Heart right ventricle (tissue), 16 donors: ENCODE results near the gene PAX5. TPM values are rescaled to one million over a fixed set of nuclear protein-coding genes. Genes with fewer than 3 reads are reported as not detected.

Experiments
- ATAC-seq, 8 donors: fragments of 200-7000 bp; cut with Tn5 transposase; one replicate each; pipeline ENCODE4 v1.9.1; 2020; ENCODE audit warnings: mild to moderate bottlenecking in 8 of 8, moderate library complexity in 8 of 8, moderate number of reproducible peaks in 1 of 8
- DNase-seq, 2 donors: peaks; one replicate each; pipeline ENCODE4 v3.0.0-alpha.2; 2020
- H3K27ac ChIP-seq, 10 donors: fragments of 200-600 bp; sonication (generic) in 2 of 10; one replicate each; pipeline versions ENCODE4 v1.5.0 to v1.8.0; 2020 to 2022; ENCODE audit warnings: mild to moderate bottlenecking in 3 of 10
- H3K27me3 ChIP-seq, 7 donors: fragments of 200-600 bp; one replicate each; pipeline ENCODE4 v1.8.0; 2021 to 2022; ENCODE audit warnings: mild to moderate bottlenecking in 2 of 7
- H3K36me3 ChIP-seq, 9 donors: fragments of 200-600 bp; sonication (generic) in 1 of 9; one replicate each; pipeline versions ENCODE4 v1.5.0 to v1.8.0; 2020 to 2022; ENCODE audit warnings: mild to moderate bottlenecking in 2 of 9
- H3K4me1 ChIP-seq, 9 donors: fragments of 200-600 bp; sonication (generic) in 1 of 9; one replicate each; pipeline versions ENCODE4 v1.5.0 to v1.8.0; 2020 to 2022; ENCODE audit warnings: mild to moderate bottlenecking in 4 of 9
- H3K4me3 ChIP-seq, 10 donors: fragments of 200-600 bp; sonication (generic) in 2 of 10; one replicate each; pipeline versions ENCODE4 v1.5.0 to v1.8.0; 2020 to 2022; ENCODE audit warnings: mild to moderate bottlenecking in 7 of 10, moderate library complexity in 2 of 10
- H3K9me3 ChIP-seq, 11 donors: fragments of 200-600 bp in 10 of 11; sonication (generic) in 2 of 11; one replicate each; pipeline versions ENCODE4 v1.5.0 to v1.8.0; 2013 to 2022; ENCODE audit warnings: mild to moderate bottlenecking in 2 of 11, control low read depth in 1 of 11, moderate library complexity in 1 of 11
- WGBS, 2 donors: extraction: QIAGEN DNeasy Blood & Tissue Kit; methylation state at CpG; one replicate each; pipeline ENCODE4 v1.1.7; 2013; ENCODE audit warnings: inconsistent platforms in 1 of 2; 5-methylcytosine and 5-hydroxymethylcytosine counted together
- intact Hi-C, 10 donors: fragments of 100-400 bp; cut with DNase I; formaldehyde crosslinking; loops; one replicate each; pipeline versions ENCODE4 v1.11.1 to v1.14.2; 2022
- polyA plus RNA-seq, 2 donors: library from polyadenylated mRNA; stranded (reverse); fragments of 200-250 nt; gene quantifications; one replicate each; pipeline ENCODE4 v1.2.3, GENCODE V29; 2013
- total RNA-seq, 10 donors: library from RNA; stranded (reverse); fragmentation: NEBNext Ultra II Directional in 3 of 10; extraction: Animal tissue kit (Norgen Biotek cat#: 25700) in 3 of 10; gene quantifications; one replicate each; pipeline versions ENCODE4 v1.2.1 to v1.2.4, GENCODE V29; 2021 to 2023
- TF ChIP-seq, protein P1 (sequence below), 9 donors: fragments of 200-600 bp; sonication (generic) in 2 of 9; IDR thresholded peaks; one replicate each; pipeline versions ENCODE4 v1.5.0 to v1.8.0; 2021 to 2022; ENCODE audit warnings: antibody characterized with exemption in 9 of 9, mild to moderate bottlenecking in 5 of 9, moderate library complexity in 1 of 9
- donor health status: Arrhythmogenic right ventricular cardiomyopathy.
- donor health status: ischemic (EF 13 %, LVEDD 7.1; RV severe dilation, severe dysfunction).
- donor health status: healthy with polysubstance abuse.
- donor health status: DM: no; HTN: yes; CAD: no.
- donor health status: DM: no; HTN: no; CAD: no.
- donor health status: ischemic (EF 25% LVEDD 6.9; RV normal size, moderate dysfunction).
- donor health status: ischemic (EF 25% LVEDD 5.7; RV mildly dilated, moderate dysfunction).
- donor health status: healthy.
- donor health status: DM: yes; HTN: yes; CAD: no.
- donor health status: Ischemic cardiomyopathy.
- donor health status: ischemic (EF 35%, LVEDD 5.7; RV mildly dilated, moderate dysfunction).
- donor health status: nonischemic (EF 11% LVEDD 7.7; RV severe dilation, severe dysfunction).
- donor health status: DM: yes; HTN: yes; CAD: no.
- donor health status: PGD.
- donor health status: ischemic (EF 29% LVEDD 5.4; RV normal size, mild dysfunction).
- donor health status: nonischemic (EF 23%, LVEDD 6.1; RV moderate dilation, normal function).

PAX5 gene
- total and polyA plus RNA-seq, 12 donors, result under 0.01 to 0.09 TPM; not detected in 10

DNA sequence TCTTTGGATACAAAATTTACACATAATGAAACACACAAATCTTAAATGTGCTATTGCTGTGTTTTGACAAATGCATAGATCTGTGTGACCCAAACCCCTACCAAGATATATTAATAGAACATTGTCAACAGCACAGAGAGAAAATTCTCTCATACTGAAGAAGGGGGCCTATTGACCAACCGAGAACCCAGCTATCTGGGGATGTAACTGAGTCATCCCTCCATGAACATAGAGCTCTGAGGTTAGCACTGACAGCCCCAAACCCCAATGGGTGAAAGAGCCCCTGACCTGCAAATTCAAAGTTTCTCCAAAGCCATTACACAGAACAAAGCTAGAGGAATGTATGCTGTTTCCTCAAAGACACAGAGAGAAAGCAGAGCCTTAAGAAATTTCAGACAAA is 180.8 kb downstream of the PAX5 start:
- peaks cover 0 to 71% (median 44%) of the 10 kb centered on the region in 7 donors for H3K27me3 ChIP-seq
- ATAC-seq, result no peak

DNA sequence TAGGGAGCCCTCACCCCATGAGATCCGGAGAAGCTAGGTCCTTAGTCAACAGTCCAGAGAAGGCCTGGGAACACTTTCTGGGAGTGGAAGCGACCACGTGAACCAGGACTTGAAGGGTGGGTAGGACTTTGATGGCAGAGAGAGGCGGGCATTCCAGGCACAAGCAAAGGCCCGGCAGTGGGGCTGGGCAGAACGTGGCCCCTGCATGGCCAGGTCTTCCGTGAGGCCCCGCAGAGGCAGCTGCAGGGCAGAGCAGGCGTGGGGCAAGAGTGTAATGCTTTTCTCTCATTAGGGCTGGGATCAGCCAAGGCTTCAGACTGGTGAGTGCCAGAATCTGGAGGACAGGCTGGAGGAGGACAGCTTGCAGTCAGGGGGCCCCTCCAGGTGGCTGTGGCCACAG is 184.1 kb downstream of the PAX5 start:
- H3K4me3 ChIP-seq, result no peak overlapping the region
- 79 to 82% methylated on average over 9 of the region's 9 CpGs for WGBS, 2 donors
- H3K27ac ChIP-seq, result no peak overlapping the region
- TF ChIP-seq, protein P1, sequence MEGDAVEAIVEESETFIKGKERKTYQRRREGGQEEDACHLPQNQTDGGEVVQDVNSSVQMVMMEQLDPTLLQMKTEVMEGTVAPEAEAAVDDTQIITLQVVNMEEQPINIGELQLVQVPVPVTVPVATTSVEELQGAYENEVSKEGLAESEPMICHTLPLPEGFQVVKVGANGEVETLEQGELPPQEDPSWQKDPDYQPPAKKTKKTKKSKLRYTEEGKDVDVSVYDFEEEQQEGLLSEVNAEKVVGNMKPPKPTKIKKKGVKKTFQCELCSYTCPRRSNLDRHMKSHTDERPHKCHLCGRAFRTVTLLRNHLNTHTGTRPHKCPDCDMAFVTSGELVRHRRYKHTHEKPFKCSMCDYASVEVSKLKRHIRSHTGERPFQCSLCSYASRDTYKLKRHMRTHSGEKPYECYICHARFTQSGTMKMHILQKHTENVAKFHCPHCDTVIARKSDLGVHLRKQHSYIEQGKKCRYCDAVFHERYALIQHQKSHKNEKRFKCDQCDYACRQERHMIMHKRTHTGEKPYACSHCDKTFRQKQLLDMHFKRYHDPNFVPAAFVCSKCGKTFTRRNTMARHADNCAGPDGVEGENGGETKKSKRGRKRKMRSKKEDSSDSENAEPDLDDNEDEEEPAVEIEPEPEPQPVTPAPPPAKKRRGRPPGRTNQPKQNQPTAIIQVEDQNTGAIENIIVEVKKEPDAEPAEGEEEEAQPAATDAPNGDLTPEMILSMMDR (IDR thresholded peaks at IDR 0.05), result no peak
- no peaks in the 10 kb centered on the region for H3K36me3 ChIP-seq
- H3K27me3 ChIP-seq, result peaks cover 0 to 71% (median 39%) of the 10 kb centered on the region in 7 donors
- DNase-seq, result no peak
- no peaks in the 10 kb centered on the region for H3K4me1 ChIP-seq
- no peak for ATAC-seq
- intact Hi-C loops, result loop anchor here in 1 of 10 donors (10.0 kb wide), 1 partner anchor 55 kb away; no protein-coding TSS in a partner anchor
- H3K9me3 ChIP-seq, result no peaks in the 10 kb centered on the region

More for the DNA sequence above, 180.8 kb downstream of the PAX5 start:
- H3K9me3 ChIP-seq, result no peaks in the 10 kb centered on the region
- 70 to 73% methylated on average over 1 of the region's 1 CpG for WGBS, 2 donors
- H3K4me3 ChIP-seq, result no peak overlapping the region
- intact Hi-C loops, result no loop called here
- H3K36me3 ChIP-seq, result no peaks in the 10 kb centered on the region
- no peaks in the 10 kb centered on the region for H3K4me1 ChIP-seq
- no peak for DNase-seq
- TF ChIP-seq, protein P1 (IDR thresholded peaks at IDR 0.05), result no peak
- no peak overlapping the region for H3K27ac ChIP-seq

DNA sequence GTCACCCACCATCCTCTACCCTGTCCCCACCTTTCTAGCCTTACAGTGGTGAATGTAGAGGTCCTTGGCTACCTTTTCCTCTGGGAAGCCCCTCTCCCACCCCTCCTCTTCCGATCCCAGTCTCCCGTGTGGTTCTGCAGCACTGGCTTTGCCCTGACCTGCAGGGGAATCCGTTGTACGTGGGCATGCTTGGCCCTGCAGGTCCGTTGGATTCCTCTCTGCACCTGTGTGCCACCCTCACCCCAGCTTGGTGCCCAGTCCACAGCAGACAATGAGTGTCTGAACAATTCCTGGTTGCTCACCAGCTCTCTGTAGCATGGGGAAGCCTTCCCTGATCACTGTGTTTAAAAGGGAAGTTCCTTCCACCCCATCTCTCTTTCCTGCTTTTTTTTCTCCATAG is 185.1 kb downstream of the PAX5 start:
- no peak overlapping the region for H3K4me3 ChIP-seq
- peaks cover 0 to 67% (median 31%) of the 10 kb centered on the region in 7 donors for H3K27me3 ChIP-seq
- TF ChIP-seq, protein P1 (IDR thresholded peaks at IDR 0.05), result no peak
- no peaks in the 10 kb centered on the region for H3K36me3 ChIP-seq
- H3K4me1 ChIP-seq, result no peaks in the 10 kb centered on the region
- intact Hi-C loops, result loop anchor here in 1 of 10 donors (10.0 kb wide), 1 partner anchor 56 kb away; no protein-coding TSS in a partner anchor
- H3K9me3 ChIP-seq, result no peaks in the 10 kb centered on the region
- H3K27ac ChIP-seq, result no peak overlapping the region
- 82 to 88% methylated on average over 5 of the region's 5 CpGs for WGBS, 2 donors
- no peak for DNase-seq
- no peak for ATAC-seq

DNA sequence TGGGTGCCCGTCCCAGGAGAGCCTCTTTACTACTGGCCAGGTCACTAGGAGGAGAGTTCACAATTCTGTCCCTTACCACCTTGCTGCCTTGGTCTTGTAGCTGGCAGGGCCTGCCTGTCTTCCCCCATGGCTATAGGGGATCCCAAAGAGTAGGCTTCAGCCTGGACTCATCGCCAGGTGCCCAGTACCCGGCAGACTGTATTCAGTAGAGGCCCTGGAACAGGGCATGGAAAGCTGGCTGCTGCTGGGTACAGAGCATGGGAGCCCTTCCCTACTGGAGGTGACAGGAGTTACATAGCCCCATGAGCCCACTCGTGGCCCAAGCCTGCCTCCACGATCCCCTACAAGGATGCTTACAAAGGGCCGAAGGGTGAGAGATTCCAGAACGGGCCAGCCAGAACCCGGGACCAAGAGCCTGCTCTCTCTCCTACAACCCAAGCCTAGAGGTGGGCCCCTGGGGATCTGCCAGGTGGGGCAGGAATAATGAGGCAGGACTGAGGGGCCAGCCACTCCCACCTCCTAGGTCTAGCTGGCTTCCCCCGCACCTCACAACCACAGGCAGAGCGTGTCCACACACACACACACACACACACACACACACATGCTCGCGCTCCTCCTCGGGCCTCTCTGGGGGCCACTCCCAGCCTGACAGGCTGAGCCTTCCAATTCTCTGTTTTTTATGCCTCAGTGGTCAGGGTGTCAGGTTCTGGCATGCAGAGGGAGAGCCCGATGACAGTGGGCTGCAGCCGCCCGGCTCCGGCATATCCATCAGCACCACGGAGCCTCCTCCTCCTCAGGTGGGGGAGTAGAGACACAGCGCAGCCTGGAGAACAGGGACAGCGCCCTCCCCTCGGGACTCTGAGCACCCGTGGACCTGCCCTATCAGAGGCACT is 186.0 kb downstream of the PAX5 start:
- WGBS, 2 donors, result 33 to 36% methylated on average over 22 of the region's 22 CpGs
- ATAC-seq (no peak), DNase-seq (no peak)
- Histone ChIP-seq H3K9me3 (no peaks in the 10 kb centered on the region), H3K27me3 (peaks cover 0 to 60% (median 28%) of the 10 kb centered on the region in 7 donors), H3K36me3 (no peaks in the 10 kb centered on the region), H3K4me1 (no peaks in the 10 kb centered on the region), H3K4me3 (no peak overlapping the region), H3K27ac (no peak overlapping the region)
- intact Hi-C loops, result loop anchor here in 1 of 10 donors (10.0 kb wide), 1 partner anchor 57 kb away; no protein-coding TSS in a partner anchor
- TF ChIP-seq, protein P1 (IDR thresholded peaks at IDR 0.05), result no peak
